Mesodermal cell (in vitro differentiated cells): ENCODE measurements around the gene KCNIP2.

Experiments
- H3K27ac ChIP-seq: 2 replicates; pipeline ENCODE4 v1.7.0; 2013; ENCODE audit warnings: mild to moderate bottlenecking, low read depth, low read length, moderate library complexity; ENCODE audit not compliant: severe bottlenecking
- H3K36me3 ChIP-seq: 2 replicates; pipeline ENCODE4 v1.7.1; 2013; ENCODE audit warnings: mild to moderate bottlenecking, low read length, moderate library complexity; ENCODE audit not compliant: control insufficient read depth, insufficient read depth
- H3K4me1 ChIP-seq: one replicate; pipeline ENCODE4 v1.7.1; 2013; ENCODE audit warnings: mild to moderate bottlenecking, low read length; ENCODE audit not compliant: insufficient read depth, control insufficient read depth, poor library complexity, severe bottlenecking
- H3K4me3 ChIP-seq: 2 replicates; pipeline ENCODE4 v1.7.0; 2013; ENCODE audit warnings: low read length, control low read depth, mild to moderate bottlenecking; ENCODE audit not compliant: insufficient read depth, poor library complexity, severe bottlenecking; ENCODE audit errors: extremely low read depth
- H3K9me3 ChIP-seq: 2 replicates; pipeline ENCODE4 v1.7.1; 2013; ENCODE audit warnings: mild to moderate bottlenecking, low read length, moderate library complexity; ENCODE audit not compliant: control insufficient read depth
- whole genome bisulfite sequencing, 2 experiments: methylation state at CpG; one replicate each; pipeline ENCODE4 v1.1.5; 2013; ENCODE audit warnings: missing lambda C conversion rate in 2 of 2; ENCODE audit not compliant: insufficient coverage in 2 of 2; 5-methylcytosine and 5-hydroxymethylcytosine counted together

KCNIP2 gene

GRCh38 chr10:101776161-101776817, 67.3 kb downstream of the KCNIP2 start:
- 3% methylated on average over 42 to 49 of the region's 74 CpGs for WGBS, 2 experiments
- H3K4me3 ChIP-seq: peak overlapping the region; percentile 28

More at GRCh38 chr10:101776161-101776817, 67.3 kb downstream of the KCNIP2 start:
- H3K36me3 ChIP-seq: no peaks in the 10 kb centered on the region
- H3K9me3 ChIP-seq: no peaks in the 10 kb centered on the region
- H3K4me1 ChIP-seq: peaks cover 11% of the 10 kb centered on the region
- no peak overlapping the region for H3K27ac ChIP-seq
